SK-N-SH treated with all-trans-retinoic acid at 6 μM for 48 hours (cell line): ENCODE results near the gene TXLNA.

ENCODE experiments used
- ARNTL ChIP-seq: fragments of 450-650 bp; formaldehyde crosslinking; IDR thresholded peaks from 2 replicates; pipeline ENCODE4 v1.5.0; 2020; ENCODE audit warnings: low read depth, mild to moderate bottlenecking, moderate library complexity, borderline replicate concordance
- CSDC2 ChIP-seq: fragments of 250-450 bp; sonication (Bioruptor Pico); IDR thresholded peaks from 2 replicates; pipeline ENCODE4 v1.5.0; 2020; ENCODE audit warnings: mild to moderate bottlenecking, moderate library complexity
- GLIS3 ChIP-seq: fragments of 250-450 bp; sonication (Bioruptor Pico); IDR thresholded peaks from 2 replicates; pipeline ENCODE4 v1.5.0; 2020; ENCODE audit warnings: mild to moderate bottlenecking, moderate library complexity
- OSR1 ChIP-seq: fragments of 250-450 bp; sonication (Bioruptor Pico); IDR thresholded peaks from 2 replicates; pipeline ENCODE4 v1.8.0; 2022; ENCODE audit warnings: moderate library complexity, mild to moderate bottlenecking, inconsistent platforms
- PATZ1 ChIP-seq: fragments of 250-450 bp; sonication (Bioruptor Pico); IDR thresholded peaks from 2 replicates; pipeline ENCODE4 v1.8.0; 2020; ENCODE audit warnings: mild to moderate bottlenecking, moderate library complexity, borderline replicate concordance
- PPARA ChIP-seq: fragments of 250-450 bp; sonication (Bioruptor Pico); IDR thresholded peaks from 2 replicates; pipeline ENCODE4 v1.5.0; 2020; ENCODE audit warnings: mild to moderate bottlenecking, borderline replicate concordance
- RARB ChIP-seq: fragments of 250-450 bp; sonication (Bioruptor Pico); IDR thresholded peaks from 2 replicates; pipeline ENCODE4 v1.8.0; 2021; ENCODE audit warnings: mild to moderate bottlenecking, moderate library complexity
- ZC3H10 ChIP-seq: fragments of 250-450 bp; sonication (Bioruptor Pico); IDR thresholded peaks from 2 replicates; pipeline ENCODE4 v1.5.1; 2021; ENCODE audit warnings: mild to moderate bottlenecking, moderate library complexity
- TF ChIP-seq, protein P1 (sequence below): fragments of 250-450 bp; sonication (Bioruptor Pico); IDR thresholded peaks from 2 replicates; pipeline ENCODE4 v1.5.1; 2020; ENCODE audit warnings: low read depth, mild to moderate bottlenecking, moderate library complexity
- TF ChIP-seq, protein P2 (sequence below): fragments of 250-450 bp; sonication (Bioruptor Pico); IDR thresholded peaks from 2 replicates; pipeline ENCODE4 v1.5.0; 2020; ENCODE audit warnings: mild to moderate bottlenecking, moderate library complexity

DNA sequence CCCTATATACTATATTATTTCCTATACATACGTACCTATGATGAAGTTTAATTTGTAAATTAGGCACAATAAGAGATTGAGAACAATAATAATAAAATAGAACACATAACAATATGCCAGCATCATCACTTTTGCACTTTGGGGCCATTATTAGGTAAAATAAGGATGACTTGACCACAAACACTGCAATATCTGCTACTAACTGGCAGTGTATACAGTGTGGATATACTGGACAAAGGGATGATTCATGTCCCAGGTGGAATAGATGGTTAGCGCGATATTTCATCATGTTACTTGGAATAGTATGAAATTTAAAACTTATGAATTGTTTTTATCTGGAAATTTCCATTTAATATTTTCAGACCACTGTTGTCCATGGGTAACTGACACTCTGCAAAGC, 35.4 kb upstream of the TXLNA start:
- no peak for TF ChIP-seq PATZ1 (CRISPR knock-in tag)
- no peak for TF ChIP-seq OSR1 (CRISPR knock-in tag)
- TF ChIP-seq, protein P1, sequence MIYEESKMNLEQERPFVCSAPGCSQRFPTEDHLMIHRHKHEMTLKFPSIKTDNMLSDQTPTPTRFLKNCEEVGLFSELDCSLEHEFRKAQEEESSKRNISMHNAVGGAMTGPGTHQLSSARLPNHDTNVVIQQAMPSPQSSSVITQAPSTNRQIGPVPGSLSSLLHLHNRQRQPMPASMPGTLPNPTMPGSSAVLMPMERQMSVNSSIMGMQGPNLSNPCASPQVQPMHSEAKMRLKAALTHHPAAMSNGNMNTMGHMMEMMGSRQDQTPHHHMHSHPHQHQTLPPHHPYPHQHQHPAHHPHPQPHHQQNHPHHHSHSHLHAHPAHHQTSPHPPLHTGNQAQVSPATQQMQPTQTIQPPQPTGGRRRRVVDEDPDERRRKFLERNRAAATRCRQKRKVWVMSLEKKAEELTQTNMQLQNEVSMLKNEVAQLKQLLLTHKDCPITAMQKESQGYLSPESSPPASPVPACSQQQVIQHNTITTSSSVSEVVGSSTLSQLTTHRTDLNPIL = no peak
- TF ChIP-seq, protein P2, sequence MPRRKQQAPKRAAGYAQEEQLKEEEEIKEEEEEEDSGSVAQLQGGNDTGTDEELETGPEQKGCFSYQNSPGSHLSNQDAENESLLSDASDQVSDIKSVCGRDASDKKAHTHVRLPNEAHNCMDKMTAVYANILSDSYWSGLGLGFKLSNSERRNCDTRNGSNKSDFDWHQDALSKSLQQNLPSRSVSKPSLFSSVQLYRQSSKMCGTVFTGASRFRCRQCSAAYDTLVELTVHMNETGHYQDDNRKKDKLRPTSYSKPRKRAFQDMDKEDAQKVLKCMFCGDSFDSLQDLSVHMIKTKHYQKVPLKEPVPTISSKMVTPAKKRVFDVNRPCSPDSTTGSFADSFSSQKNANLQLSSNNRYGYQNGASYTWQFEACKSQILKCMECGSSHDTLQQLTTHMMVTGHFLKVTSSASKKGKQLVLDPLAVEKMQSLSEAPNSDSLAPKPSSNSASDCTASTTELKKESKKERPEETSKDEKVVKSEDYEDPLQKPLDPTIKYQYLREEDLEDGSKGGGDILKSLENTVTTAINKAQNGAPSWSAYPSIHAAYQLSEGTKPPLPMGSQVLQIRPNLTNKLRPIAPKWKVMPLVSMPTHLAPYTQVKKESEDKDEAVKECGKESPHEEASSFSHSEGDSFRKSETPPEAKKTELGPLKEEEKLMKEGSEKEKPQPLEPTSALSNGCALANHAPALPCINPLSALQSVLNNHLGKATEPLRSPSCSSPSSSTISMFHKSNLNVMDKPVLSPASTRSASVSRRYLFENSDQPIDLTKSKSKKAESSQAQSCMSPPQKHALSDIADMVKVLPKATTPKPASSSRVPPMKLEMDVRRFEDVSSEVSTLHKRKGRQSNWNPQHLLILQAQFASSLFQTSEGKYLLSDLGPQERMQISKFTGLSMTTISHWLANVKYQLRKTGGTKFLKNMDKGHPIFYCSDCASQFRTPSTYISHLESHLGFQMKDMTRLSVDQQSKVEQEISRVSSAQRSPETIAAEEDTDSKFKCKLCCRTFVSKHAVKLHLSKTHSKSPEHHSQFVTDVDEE (CRISPR knock-in tag) = no peak
- TF ChIP-seq CSDC2 (CRISPR knock-in tag) = no peak
- TF ChIP-seq PPARA = no peak
- no peak for TF ChIP-seq ARNTL (CRISPR knock-in tag)
- no peak for TF ChIP-seq RARB
- no peak for TF ChIP-seq ZC3H10 (CRISPR knock-in tag)
- no peak for TF ChIP-seq GLIS3 (CRISPR knock-in tag)
